Activated CD4-positive, alpha-beta T cell treated with anti-CD3 and anti-CD28 coated beads, Interleukin-2, amount 50 U/mL, for 16 hours (primary cell): ENCODE measurements around the gene SNX12.

Experiments
- DNase-seq: peaks from one replicate; pipeline ENCODE4 v3.0.0-alpha.2; 2020

The SNX12 gene

DNA sequence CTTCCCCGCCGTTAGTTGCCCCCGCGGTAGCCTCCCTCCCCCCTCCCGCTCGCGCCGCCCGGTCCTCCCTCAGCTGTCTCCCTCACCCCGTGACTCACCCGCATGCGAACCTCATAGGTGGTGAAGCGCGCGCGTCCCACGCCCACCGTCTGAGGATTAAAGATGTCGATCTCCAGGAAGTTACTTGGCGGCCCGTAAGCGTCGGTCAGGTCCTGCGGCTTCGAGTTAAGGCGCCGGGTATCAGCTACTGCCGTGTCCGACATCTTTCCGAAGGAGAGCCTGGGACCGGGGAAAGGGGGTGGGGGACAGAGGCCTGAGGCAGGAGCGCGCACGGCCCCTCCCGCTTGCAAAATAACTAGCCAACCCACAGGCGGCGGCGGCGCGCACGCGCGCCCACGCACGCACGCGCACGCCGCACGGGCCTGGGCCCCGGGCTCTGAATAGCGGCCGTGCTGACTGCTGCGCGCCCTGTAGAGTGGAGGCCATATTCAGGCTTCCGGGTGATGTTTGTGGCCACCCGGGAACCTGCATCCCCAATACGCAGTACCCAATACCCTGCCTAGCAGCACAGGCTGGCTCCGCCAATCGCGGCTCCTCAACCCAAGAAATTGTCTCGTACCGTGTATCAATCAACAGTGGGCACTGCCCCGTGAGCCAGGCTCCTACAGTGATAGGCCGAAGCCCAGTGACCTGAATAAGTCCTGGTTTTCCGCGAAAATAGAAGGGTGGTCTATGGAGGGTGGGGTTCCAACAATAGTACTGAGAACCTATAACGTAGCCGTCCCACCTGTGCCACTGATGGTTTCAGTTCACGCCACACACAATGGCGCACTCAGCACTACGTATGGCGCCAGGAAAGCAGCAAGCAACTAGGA is at the start of gene SNX12:
SNX12 (minus strand) TSS at position 291 of the 875 bp plus-strand sequence; CDS start at position 263, 28 bp downstream.
- DNase-seq, result peak; percentile 93

GRCh38 chrX:71117358-71117757 is 49.2 kb upstream of the SNX12 start:
- DNase-seq, result no peak

- DNase-seq, result peak; percentile 45
Measured at GRCh38 chrX:71111921-71112431, 43.8 kb upstream of the SNX12 start.

DNA sequence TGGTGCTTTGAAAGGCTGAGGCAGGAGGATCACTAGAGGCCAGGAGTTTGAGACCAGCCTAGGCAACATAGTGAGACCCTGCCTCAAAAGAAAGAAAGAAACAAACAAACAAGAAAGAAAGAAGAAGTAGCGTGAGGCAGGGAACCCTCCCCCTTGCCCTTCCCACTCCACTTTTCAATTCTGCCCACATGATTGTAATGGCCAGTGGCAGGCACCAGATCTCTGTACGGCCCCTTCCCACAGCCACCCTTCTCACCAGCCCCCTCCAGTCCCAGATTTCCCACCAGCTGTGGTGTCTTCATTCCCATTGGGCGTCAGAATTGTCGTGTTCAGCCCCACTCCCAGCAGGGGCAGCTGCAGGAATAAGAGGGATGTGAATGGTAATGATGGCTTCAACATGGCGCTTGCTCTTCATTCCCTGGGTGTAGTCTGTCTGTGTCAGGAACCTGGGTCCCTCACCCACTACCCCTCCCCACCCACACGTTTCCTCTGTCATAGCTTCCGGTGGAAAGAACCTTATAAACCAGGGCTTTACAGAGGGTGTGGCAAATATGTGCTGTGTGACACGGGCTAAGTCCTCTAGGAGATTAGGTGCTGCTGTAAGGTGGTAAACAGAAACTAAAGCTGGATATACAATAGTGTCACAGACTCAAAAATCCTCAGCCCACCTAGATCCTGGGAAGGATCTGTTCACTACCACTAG is 43.2 kb upstream of the SNX12 start, which contains the start of gene IL2RG:
IL2RG (minus strand) TSS at position 437 of the 703 bp plus-strand sequence; CDS start at position 399, 38 bp downstream.
- peak; percentile 92 for DNase-seq

GRCh38 chrX:71109051-71109450 is 40.9 kb upstream of the SNX12 start:
- DNase-seq, result no peak

- peak; percentile 65 for DNase-seq
Measured at GRCh38 chrX:71107762-71108360, 39.7 kb upstream of the SNX12 start.

DNA sequence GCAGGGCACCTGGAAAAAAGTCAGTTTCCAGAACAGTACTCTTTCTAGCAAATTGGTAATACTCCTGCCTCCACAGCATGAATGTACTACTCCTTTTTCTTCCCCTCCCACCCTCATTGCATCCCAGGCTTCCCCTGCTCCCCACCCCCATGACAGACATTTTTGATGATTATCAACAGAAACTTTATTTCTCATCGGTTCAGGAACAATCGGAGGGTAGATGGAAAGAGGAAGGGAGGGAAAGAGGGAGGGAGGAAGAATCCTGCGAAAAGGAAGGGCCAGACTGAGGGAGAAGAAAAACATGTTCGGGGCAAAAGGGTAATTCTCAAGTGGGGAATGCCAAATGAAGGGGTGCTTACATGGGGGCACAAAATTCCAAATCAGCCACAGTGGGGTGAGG is 39.1 kb upstream of the SNX12 start:
- DNase-seq, result no peak

DNA sequence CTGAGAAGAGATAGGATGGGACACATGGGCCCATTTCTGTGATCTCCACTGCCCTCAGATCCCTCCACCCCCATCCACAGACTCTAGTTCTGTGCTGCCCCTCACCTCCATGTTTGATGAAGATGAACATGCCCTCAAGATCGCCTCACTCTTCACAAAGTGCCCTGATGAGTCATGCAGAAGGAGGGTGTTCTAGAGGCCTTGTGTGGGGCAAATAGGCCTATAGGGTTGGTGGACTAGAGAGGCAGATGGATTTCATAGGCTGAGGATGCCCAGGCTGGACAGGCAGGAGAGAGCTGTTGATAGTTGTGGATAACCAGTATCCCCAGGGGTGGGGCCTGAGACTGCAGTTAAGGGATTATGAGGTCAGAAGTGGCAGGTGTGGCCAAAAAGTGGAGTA is 38.3 kb upstream of the SNX12 start, which contains the start of gene CXorf65:
CXorf65 (minus strand) TSS at position 314 of the 400 bp plus-strand sequence; CDS start at position 130, 184 bp downstream.
- peak; percentile 61 for DNase-seq

- DNase-seq, result no peak
Measured at GRCh38 chrX:71105628-71106027, 37.5 kb upstream of the SNX12 start.

DNA sequence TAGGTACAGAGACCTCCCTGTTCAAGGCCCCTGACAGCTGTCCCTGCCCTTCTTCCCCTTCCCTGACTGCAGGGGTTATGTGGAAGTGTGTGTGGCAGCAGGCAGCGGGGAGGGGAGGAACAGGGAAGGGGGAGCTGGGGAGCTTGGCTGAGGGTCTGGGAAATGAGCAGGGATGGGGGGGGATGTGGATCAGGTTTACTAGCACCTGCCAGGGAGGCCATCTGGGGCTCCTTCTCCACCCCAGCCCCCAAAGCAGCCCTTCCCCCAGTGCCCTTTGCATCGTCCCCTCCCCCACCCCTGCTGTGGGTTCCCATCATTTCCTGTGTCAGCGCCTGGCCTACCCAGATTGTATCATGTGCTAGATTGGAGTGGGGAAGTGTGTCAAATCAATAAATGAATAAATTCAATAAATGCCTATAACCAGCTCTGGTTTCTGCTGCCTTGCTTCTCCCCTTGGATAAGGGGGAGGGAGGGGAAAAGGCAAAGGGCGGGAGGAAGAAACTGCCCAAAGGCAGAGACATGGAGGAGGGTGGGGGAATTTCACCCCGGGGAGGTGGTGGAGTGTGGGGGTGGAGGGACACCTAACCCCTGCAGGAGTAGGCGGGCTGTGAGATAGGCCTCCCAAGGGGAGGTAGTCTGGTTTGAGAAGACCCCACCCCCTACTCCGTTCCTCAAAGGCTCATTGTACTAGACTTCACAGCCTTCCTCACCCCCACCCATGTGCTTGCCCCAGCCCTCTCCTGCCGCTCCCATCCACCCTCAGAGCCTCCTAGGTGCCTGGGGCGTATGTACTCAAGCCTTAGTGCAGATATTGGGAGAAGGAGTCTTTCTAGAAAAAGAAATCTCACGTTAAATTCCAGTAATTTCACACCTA is 35.2 kb upstream of the SNX12 start:
- peak; percentile 65 for DNase-seq

- DNase-seq, result no peak
Measured at GRCh38 chrX:71102292-71102691, 34.2 kb upstream of the SNX12 start.

- no peak for DNase-seq
Measured at GRCh38 chrX:71100581-71101505, 32.7 kb upstream of the SNX12 start.

- DNase-seq, result no peak
Measured at GRCh38 chrX:71099736-71100135, 31.6 kb upstream of the SNX12 start.

- no peak for DNase-seq
Measured at GRCh38 chrX:71098951-71099506, 30.9 kb upstream of the SNX12 start.

DNA sequence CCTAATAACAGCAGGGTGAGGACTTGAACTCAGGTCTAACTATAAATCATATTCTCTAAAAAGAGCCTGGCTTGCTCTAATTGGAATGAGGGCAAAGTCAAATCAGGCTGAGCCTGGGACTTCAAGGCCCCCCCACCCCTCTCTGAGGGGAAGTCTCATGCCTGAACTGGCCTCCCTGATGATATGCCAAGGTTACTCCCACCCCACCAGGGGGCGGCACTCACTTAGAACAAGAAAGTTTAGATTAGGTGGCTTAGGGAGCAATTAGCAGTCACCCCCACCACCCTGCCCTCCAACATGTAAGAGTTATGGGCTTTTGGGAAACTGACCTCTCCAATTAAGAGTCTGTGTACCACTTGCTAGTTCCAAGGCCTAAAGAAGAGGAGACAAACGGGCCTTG is 30.2 kb upstream of the SNX12 start:
- DNase-seq, result peak; percentile 73

DNA sequence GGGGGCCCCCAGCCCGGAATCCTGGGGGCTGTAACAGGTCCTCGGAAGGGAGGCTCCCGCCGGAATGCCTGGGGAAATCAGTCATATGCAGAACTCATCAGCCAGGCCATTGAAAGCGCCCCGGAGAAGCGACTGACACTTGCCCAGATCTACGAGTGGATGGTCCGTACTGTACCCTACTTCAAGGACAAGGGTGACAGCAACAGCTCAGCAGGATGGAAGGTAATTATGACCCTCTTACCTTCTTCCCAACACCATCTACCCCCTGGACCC is 28.6 kb upstream of the SNX12 start:
- no peak for DNase-seq

DNA sequence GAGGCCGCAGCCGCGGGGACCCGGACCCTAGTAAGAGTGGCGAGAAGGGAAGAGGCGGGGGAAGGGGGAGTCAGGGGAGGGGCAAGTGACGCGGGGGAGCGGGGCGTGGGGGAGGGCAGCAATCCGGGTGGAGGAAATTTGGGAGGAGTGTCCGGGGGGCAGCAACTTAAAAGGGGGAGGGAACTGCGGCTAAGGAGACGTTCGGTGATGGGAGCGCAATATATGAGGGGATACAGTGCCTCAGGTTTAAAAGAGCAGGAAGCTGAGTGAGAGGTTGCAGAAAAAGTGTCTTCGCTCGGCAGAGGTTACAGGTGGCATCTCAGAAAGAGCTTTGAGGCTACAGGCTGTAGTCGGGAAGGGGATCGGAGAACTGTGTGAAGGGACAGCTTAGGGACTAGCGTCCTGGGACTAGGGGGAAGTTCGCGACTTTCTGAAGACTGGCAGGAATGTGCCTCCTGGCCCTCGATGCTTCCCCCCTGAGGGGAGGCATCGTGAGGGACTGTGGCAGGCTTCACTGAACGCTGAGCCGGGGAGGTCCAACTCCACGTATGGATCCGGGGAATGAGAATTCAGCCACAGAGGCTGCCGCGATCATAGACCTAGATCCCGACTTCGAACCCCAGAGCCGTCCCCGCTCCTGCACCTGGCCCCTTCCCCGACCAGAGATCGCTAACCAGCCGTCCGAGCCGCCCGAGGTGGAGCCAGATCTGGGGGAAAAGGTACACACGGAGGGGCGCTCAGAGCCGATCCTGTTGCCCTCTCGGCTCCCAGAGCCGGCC is 28.0 kb upstream of the SNX12 start:
- no peak for DNase-seq

GRCh38 chrX:71095555-71095980 is 27.4 kb upstream of the SNX12 start, which contains the start of gene FOXO4:
FOXO4 (plus strand) TSS chrX:71095851; CDS start chrX:71096529, 678 bp downstream.
- peak; percentile 92 for DNase-seq

- no peak for DNase-seq
Measured at GRCh38 chrX:71095033-71095432, 26.9 kb upstream of the SNX12 start.

GRCh38 chrX:71091263-71091662 is 23.1 kb upstream of the SNX12 start:
- no peak for DNase-seq
